ENCODE results near the gene CLCA1.

CLCA1 gene

GRCh38 chr1:86468501-86468977 lies at the start of gene CLCA1:
Gene CLCA1, plus strand, starts transcription at chr1:86468927. Its CDS starts 45 bp downstream, at chr1:86468972.
- no peak for DNase-seq

- peak in 2 of 14 donors; percentile 6 to 17 for DNase-seq
Observed at GRCh38 chr1:86419277-86419903, 49.3 kb upstream of the CLCA1 start.

DNA sequence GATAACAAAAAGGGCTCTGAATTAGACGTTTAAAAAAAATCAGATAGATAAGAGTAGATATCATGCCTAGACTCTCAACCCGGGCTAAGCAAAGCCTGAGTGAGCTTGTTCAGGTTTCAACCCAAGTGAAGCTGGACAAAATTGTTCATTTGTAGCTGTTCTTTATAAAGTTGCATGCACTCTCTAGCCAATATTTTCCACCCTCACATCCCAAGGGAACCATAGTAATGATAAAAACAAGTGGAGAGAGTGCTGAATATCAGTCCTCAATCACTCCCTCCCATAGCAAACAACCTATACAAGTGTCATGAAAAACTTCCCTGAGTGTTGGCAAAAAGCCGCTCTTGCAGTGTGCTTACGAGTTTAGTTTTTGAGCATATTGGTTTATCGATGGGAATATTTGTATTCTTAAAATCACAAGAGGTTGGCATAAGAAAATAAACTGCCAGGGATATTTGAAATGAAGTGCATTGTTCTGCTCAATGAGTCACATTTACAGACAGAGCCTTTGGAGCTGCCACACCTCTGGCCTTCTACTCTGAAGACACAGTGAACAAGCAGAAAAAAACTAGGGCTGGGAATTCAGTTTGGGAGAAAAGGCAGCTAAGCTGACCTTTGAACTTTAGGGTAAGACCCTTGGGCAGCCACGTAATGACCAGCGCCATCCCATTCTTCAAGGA lies 47.0 kb upstream of the CLCA1 start:
- no peak for DNase-seq

GRCh38 chr1:86423473-86423872 lies 45.3 kb upstream of the CLCA1 start:
- no peak for DNase-seq

- DNase-seq: no peak
Observed at GRCh38 chr1:86423873-86424272, 44.9 kb upstream of the CLCA1 start, which contains the start of gene CLCA2. Gene CLCA2, plus strand, starts transcription at chr1:86424171. Its CDS starts 77 bp downstream, at chr1:86424248.

- DNase-seq: no peak
Observed at GRCh38 chr1:86429122-86429725, 39.5 kb upstream of the CLCA1 start.

DNA sequence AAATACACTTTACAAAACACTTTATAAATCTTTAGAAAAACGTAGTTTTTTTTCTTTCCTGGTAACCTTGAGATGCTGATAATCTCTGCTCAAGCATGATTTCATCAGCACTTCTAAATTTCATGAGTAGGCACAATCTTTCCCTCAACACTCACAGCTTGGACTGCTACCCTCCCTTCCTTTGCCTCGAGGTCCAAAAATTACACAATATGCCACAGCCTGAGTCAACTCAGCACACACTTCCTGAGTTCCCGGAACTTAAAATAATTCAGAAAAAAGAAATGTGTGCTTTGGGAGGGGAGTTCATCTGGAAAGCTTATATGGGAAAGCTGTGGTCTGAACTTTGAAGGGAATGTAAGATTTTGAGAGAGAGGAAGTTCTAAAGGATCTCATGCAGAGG lies 38.9 kb upstream of the CLCA1 start:
- peak in 4 of 14 donors; percentile 3 to 23 (median 12) for DNase-seq

- no peak for DNase-seq
Observed at GRCh38 chr1:86430376-86430775, 38.4 kb upstream of the CLCA1 start.

GRCh38 chr1:86434059-86434458 lies 34.7 kb upstream of the CLCA1 start:
- no peak for DNase-seq

- DNase-seq: no peak
Observed at GRCh38 chr1:86435327-86435726, 33.4 kb upstream of the CLCA1 start.

- DNase-seq: no peak
Observed at GRCh38 chr1:86436041-86436440, 32.7 kb upstream of the CLCA1 start.

DNA sequence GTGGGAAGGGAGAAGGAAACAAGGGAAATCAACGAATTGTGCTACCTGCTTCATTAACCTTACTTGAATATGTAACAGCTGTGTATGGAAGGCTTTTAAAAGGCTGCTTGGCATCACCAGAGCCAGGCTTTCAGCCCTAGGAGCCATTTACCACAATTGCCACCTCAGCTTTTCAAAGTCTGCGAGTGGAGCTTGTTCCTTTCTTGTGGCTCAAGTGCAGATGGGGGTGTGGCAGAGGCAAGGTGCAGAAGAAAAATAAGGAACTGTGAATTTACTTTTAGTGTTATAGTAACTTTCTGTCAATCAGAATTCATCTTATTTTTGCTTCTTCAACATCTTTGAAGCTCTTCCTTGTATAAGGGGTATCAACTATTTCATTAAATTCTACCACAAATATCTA lies 27.1 kb upstream of the CLCA1 start:
- no peak for DNase-seq

DNA sequence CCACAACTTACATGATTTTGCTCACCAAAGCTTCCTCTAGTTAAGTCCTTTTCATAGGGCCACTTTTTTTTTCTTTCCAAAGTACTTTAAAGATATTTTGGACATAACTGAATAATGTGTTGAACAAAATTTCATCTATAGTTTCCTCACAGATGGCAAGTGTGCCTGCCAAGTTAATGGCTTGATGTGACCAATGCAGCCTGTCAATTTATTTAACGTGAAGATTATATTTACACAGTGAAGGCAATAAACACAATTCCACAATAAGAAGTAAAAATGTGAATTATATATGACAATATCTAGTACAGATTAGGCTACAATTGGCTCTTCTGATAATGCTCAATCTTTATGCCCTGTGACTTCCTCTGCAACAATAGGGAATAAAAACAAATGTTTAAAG lies 26.7 kb upstream of the CLCA1 start:
- DNase-seq: no peak

DNA sequence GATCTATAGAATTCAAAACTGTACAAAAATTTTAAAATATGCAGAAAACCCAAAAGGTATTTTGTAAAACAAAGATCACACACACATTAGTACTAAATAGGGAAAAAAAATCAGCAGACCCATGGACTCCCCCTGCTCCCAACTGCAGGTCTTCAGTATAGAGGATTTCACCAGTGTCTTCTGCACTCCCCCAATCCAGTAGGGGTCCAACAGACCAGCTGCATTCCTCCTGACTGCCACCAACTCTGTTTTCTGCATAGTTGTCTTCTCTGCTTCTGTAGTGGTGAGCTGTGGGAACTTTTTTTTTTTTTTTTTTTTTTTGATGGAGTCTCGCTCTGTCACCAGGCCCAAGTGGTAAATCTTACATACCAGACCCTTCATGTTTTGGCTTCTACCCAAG lies 22.8 kb upstream of the CLCA1 start:
- no peak for DNase-seq

DNA sequence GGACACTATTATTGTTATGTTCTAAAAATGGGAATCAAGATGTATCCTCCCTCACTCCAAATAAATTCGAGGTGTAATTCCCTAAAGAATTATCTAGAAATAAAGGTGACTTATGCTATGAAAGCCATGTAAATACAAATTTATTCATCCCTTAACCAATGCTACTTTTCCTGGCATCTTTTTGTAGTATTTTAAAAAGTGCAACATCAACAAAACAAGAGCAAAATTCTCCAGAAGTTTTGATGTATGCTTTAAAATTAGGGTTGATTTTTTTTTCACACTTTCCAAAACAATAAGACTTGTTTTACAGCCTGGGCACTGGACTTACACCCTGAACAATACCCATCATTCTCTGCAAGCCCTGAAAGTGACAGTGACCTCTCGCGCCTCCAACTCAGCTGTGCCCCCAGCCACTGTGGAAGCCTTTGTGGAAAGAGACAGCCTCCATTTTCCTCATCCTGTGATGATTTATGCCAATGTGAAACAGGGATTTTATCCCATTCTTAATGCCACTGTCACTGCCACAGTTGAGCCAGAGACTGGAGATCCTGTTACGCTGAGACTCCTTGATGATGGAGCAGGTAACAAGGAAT lies 21.4 kb upstream of the CLCA1 start:
- peak in 9 of 14 donors; percentile 6 to 43 (median 22) for DNase-seq

DNA sequence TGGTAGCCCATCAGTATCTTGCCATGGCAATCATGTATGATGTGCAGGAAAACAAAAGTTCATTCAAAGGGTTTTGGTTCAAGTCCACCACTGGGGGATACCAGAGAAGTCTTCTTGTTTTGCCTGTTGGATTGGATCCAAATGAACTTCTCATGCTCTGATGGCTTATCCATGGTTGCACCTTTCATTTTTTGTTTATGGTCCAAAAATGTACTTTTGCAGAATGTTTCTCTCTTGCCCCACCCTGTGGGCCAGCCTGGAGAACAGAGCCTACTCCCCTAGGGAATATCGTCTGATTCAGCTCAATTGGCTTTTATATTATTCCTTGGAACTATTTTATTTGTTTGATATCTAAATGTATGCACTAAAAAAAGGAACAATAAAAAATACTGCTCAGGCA lies 20.1 kb upstream of the CLCA1 start:
- no peak for DNase-seq

GRCh38 chr1:86449103-86449502 lies 19.6 kb upstream of the CLCA1 start:
- no peak for DNase-seq

- no peak for DNase-seq
Observed at GRCh38 chr1:86450847-86451246, 17.9 kb upstream of the CLCA1 start.

DNA sequence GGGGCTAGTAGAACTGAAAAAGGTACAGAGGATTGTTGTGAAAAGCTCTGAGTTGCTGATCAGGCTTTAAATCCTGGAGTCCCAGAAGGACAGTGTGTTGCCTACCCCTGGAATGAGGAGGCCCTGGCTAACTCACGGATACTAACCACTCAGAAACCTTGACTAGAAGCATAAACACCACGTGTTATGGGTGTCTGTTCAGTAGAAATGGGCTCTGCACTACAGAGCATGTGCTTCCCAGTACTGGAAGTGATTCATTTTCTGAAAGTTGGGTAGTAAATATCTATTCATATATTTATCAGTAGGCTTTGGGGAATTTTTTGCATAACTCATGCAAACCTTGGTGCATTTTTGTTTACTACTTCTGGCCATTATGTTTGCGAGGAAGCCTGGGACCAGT lies 15.1 kb upstream of the CLCA1 start:
- no peak for DNase-seq

DNA sequence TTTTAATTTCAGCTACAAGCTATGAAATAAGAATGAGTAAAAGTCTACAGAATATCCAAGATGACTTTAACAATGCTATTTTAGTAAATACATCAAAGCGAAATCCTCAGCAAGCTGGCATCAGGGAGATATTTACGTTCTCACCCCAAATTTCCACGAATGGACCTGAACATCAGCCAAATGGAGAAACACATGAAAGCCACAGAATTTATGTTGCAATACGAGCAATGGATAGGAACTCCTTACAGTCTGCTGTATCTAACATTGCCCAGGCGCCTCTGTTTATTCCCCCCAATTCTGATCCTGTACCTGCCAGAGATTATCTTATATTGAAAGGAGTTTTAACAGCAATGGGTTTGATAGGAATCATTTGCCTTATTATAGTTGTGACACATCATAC lies 13.7 kb upstream of the CLCA1 start:
- no peak for DNase-seq

DNA sequence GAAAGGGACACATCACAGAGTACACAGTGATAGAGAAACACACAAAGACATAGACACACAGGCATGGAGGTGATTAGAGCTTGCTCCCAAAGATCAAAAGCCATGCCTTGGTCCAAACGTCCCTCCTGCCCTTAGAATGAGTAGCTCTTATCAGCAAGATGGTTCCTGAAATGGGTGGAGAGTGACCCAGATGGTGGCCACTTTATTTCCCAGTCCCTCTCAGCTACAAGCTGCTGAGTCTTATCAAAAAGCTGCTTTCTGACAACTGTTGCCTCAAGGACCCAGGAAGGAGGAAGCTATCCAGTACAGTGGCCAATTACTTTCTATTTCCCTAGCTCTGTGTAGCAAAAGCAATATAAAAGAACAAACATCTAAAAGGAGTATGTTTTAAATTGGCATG lies 7.7 kb upstream of the CLCA1 start:
- no peak for DNase-seq

DNA sequence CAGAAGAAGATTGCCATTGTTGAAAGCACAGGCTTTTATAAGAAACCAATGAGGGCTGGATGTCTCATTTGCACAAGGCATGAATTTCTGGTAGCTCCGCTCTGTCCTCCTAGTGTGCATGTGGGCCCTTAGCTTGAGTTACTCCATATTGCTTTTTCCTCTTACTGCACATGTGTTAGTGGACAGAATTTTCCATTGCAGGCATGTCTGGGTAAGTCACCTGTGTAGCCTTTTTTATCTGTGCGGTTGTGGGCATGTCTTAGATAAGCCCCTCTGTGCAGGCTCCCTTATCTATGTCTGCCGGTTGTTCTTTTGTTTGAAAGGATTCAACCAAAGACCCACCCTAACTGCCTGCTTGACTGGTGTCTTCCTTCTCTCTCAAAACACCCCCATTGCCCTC lies 7.2 kb upstream of the CLCA1 start:
- no peak for DNase-seq

- DNase-seq: no peak
Observed at GRCh38 chr1:86464819-86465218, 3.9 kb upstream of the CLCA1 start.

Data from C1 segment of cervical spinal cord (tissue), 14 donors.